ENCODE results near the gene FBXL16. TPM values are rescaled to one million over a fixed set of nuclear protein-coding genes. Genes with fewer than 3 reads are reported as not detected.
A peak's percentile ranks its signal among the peaks of the same experiment; 100 is the strongest.

FBXL16 gene
- total and polyA plus RNA-seq, 3 experiments from 2014 or later, result 7.6 to 16.9 (median 11.1) TPM

GRCh38 chr16:658679-659571, 46.7 kb downstream of the FBXL16 start:
- no peaks in the 10 kb centered on the region for H3K27me3 Mint-ChIP-seq
- H3K36me3 Mint-ChIP-seq, result no peaks in the 10 kb centered on the region
- Histone ChIP-seq H3K36me3 (ENCODE audit: insufficient read depth, low read length) (no peaks in the 10 kb centered on the region), H3K27ac (ENCODE audit: low read depth, low read length) (no peak overlapping the region), H3K27me3 (ENCODE audit: insufficient read depth, low read length, poor library complexity, severe bottlenecking) (no peaks in the 10 kb centered on the region), H3K4me1 (ENCODE audit: insufficient read depth, low read length) (no peaks in the 10 kb centered on the region), H3K9me3 (ENCODE audit: low read length) (no peaks in the 10 kb centered on the region), H3K4me3 (ENCODE audit: low read length) (no peak overlapping the region)
- H3K9me3 Mint-ChIP-seq, result no peaks in the 10 kb centered on the region
- H3K4me3 Mint-ChIP-seq, result no peak overlapping the region
- peaks cover 0 to 2% (median 0%) of the 10 kb centered on the region in 3 donors for H3K4me1 Mint-ChIP-seq
- CTCF ChIA-PET, result interaction anchor here (1.2 kb wide), 1 partner anchor 25 kb away, joined by 3 read pairs; the partner anchor contains the start of gene JMJD8
- POLR2A ChIA-PET, result no interaction called here
- no peak for DNase-seq
- no peak overlapping the region for H3K27ac Mint-ChIP-seq

DNA sequence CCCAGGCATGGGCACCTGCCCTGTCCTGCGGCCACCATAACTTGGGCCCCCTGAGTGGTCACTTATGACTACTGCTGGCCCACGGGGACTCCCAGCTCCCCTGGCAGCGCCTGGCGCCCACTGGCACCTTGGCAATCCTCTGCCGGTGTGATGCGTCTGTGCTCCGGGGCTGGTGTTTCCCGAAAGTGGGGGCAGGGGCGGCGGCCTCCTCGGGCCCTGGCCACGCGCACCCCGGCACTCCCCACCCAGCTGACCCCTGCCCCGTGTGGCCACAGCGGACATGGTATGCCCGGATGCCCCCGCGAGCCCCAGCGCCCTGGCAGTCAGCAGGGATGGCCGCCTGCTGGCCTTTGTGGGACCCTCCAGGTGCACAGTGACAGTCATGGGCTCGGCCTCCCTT, 48.1 kb downstream of the FBXL16 start:
- Mint-ChIP-seq H3K27ac (no peak overlapping the region), H3K36me3 (no peaks in the 10 kb centered on the region), H3K4me3 (no peak overlapping the region), H3K9me3 (no peaks in the 10 kb centered on the region), H3K4me1 (peaks cover 0 to 2% (median 0%) of the 10 kb centered on the region in 3 donors), H3K27me3 (no peaks in the 10 kb centered on the region)
- no peaks in the 10 kb centered on the region for H3K36me3 ChIP-seq (ENCODE audit: insufficient read depth, low read length)
- POLR2A ChIA-PET, result no interaction called here
- H3K27me3 ChIP-seq (ENCODE audit: insufficient read depth, low read length, poor library complexity, severe bottlenecking), result no peaks in the 10 kb centered on the region
- DNase-seq, result no peak
- H3K4me1 ChIP-seq (ENCODE audit: insufficient read depth, low read length), result no peaks in the 10 kb centered on the region
- no peak overlapping the region for H3K27ac ChIP-seq (ENCODE audit: low read depth, low read length)
- no peak overlapping the region for H3K4me3 ChIP-seq (ENCODE audit: low read length)
- CTCF ChIA-PET, result interaction anchor here (0.9 kb wide), 1 partner anchor 10 kb away, joined by 3 read pairs; the partner anchor contains the start of gene RHOT2
- H3K9me3 ChIP-seq (ENCODE audit: low read length), result no peaks in the 10 kb centered on the region

DNA sequence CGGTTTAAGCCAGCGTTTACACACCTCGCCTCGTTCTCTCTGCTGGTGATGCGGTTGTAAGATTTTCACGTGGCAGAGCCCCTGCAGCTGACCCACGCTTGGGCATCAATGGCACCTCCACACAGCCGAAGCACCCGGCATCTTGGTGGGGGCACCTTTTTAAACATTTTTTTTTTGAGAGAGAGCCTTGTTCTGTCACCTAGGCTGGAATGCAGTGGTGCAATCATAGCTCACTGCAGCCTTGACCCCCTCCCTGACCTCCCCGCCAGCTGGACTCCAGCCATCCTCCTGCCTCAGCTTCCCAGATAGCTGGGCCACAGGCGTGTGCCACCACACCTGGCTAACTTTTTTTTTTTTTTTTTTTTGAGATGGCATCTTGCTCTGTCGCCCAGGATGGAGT, 51.6 kb downstream of the FBXL16 start:
- no peaks in the 10 kb centered on the region for H3K27me3 Mint-ChIP-seq
- Histone ChIP-seq H3K4me1 (ENCODE audit: insufficient read depth, low read length) (no peaks in the 10 kb centered on the region), H3K9me3 (ENCODE audit: low read length) (no peaks in the 10 kb centered on the region), H3K4me3 (ENCODE audit: low read length) (no peak overlapping the region), H3K27ac (ENCODE audit: low read depth, low read length) (no peak overlapping the region), H3K36me3 (ENCODE audit: insufficient read depth, low read length) (no peaks in the 10 kb centered on the region), H3K27me3 (ENCODE audit: insufficient read depth, low read length, poor library complexity, severe bottlenecking) (no peaks in the 10 kb centered on the region)
- H3K27ac Mint-ChIP-seq, result no peak overlapping the region
- no peaks in the 10 kb centered on the region for H3K36me3 Mint-ChIP-seq
- H3K4me1 Mint-ChIP-seq, result peaks cover 0 to 6% (median 0%) of the 10 kb centered on the region in 3 donors
- no peak overlapping the region for H3K4me3 Mint-ChIP-seq
- ChIA-PET CTCF (no interaction called here), POLR2A (no interaction called here)
- DNase-seq, result no peak
- H3K9me3 Mint-ChIP-seq, result no peaks in the 10 kb centered on the region

DNA sequence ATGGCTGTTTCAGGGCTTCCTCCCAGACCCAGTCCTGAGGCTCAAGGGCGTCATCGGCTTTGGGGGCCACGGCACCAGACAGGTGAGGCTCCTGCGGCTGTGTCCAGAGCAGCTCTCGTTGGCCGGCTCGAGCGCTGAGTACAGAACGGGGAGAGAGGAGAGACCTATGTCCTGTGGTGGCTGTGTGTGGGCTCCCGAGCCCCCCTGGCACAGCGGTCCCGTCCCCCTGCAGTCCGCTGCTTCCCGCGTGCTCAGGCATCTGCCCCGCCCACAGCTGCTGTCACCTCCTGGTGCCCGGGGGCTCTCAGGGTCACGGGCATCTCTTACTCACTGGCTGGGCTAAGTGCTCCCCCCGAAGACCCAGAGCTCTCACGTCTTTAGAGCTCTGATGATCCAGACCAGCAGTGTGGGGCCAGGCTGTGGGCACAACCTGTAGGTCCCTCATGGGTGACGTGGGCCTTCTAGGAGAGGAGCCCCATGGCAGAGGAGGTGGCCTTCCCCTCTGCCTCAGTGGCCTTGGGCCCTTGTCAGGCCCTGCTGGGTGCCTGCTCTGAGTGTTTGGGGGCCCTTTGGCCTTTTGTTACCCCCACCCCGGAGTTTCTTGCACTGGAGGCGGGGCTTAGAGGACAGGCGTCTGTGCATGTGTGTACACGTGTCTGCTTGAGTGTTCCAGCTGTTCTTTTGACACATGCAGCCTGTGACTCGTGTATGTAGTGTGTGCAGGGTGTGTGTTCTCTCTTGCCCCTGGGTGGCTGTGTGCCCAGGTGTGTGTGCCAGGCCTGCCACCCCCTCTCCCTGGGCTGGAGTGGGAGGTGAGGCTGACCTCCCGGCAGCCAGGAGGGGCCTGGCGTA, 52.9 kb downstream of the FBXL16 start:
- Mint-ChIP-seq H3K27me3 (no peaks in the 10 kb centered on the region), H3K9me3 (no peaks in the 10 kb centered on the region), H3K36me3 (no peaks in the 10 kb centered on the region), H3K4me3 (peak overlapping the region in 1 of 7 donors; percentile 60), H3K4me1 (peaks cover 0 to 15% (median 5%) of the 10 kb centered on the region in 3 donors), H3K27ac (no peak overlapping the region)
- CTCF ChIA-PET, result interaction anchor here (2.0 kb wide), 1 partner anchor 13 kb away, joined by 6 read pairs; no protein-coding TSS in a partner anchor
- Histone ChIP-seq H3K4me3 (ENCODE audit: low read length) (no peak overlapping the region), H3K36me3 (ENCODE audit: insufficient read depth, low read length) (no peaks in the 10 kb centered on the region), H3K4me1 (ENCODE audit: insufficient read depth, low read length) (peaks cover 11% of the 10 kb centered on the region), H3K27ac (ENCODE audit: low read depth, low read length) (no peak overlapping the region), H3K27me3 (ENCODE audit: insufficient read depth, low read length, poor library complexity, severe bottlenecking) (no peaks in the 10 kb centered on the region), H3K9me3 (ENCODE audit: low read length) (no peaks in the 10 kb centered on the region)
- POLR2A ChIA-PET, result no interaction called here
- DNase-seq, result no peak

DNA sequence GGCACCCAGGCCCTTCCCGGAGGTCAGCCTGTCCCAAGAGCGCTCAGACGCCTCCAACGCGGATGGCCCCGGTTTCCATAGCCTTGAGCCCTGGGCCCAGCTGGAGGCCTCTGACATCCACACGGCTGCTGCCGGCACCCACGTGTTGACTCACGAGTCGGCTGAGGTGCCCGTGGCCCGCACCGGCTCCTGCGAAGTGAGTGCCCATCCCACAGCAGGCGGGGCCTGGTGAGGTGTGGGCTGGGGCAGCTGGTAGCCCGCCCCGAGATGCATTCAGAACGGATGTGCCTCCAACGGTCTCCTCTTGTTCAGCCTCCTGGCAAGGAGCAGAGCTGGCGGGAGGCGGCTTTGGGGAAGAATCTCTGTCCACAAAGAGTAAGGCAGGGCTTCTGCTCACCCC, 53.8 kb downstream of the FBXL16 start:
- Mint-ChIP-seq H3K9me3 (no peaks in the 10 kb centered on the region), H3K4me3 (peak overlapping the region in 1 of 7 donors; percentile 52), H3K27ac (no peak overlapping the region), H3K36me3 (no peaks in the 10 kb centered on the region), H3K27me3 (no peaks in the 10 kb centered on the region), H3K4me1 (peaks cover 0 to 19% (median 5%) of the 10 kb centered on the region in 3 donors)
- ChIA-PET POLR2A (no interaction called here), CTCF (interaction anchor here (2.0 kb wide), 1 partner anchor 14 kb away, joined by 6 read pairs; no protein-coding TSS in a partner anchor)
- peaks cover 13% of the 10 kb centered on the region for H3K4me1 ChIP-seq (ENCODE audit: insufficient read depth, low read length)
- H3K36me3 ChIP-seq (ENCODE audit: insufficient read depth, low read length), result no peaks in the 10 kb centered on the region
- H3K27ac ChIP-seq (ENCODE audit: low read depth, low read length), result no peak overlapping the region
- DNase-seq, result no peak
- H3K4me3 ChIP-seq (ENCODE audit: low read length), result no peak overlapping the region
- no peaks in the 10 kb centered on the region for H3K27me3 ChIP-seq (ENCODE audit: insufficient read depth, low read length, poor library complexity, severe bottlenecking)
- no peaks in the 10 kb centered on the region for H3K9me3 ChIP-seq (ENCODE audit: low read length)

DNA sequence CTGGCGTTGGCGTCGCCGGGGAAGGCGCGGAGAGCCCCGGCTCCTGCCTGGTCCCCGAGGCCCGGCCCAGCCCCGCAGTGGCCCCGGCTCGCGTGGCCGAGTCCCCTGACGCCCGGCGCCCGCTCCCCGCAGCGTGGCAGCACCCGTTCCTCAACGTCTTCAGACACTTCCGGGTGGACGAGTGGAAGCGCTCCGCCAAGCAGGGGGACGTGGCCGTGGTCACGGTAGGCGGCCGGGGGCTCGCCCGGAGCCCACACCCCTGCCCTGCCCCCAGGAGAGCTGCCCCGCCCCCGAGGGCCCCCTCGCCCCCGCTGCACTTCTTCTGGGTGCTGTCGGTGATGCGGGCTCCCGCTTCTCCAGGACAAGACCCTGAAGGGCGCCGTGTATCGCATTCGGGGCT, 56.0 kb downstream of the FBXL16 start:
- CTCF ChIA-PET, result interaction anchor here (0.8 to 1.3 kb wide), 3 partner anchors 13 to 31 kb away, joined by 3 to 5 read pairs (median 4); partner anchors contain the start of genes METTL26, RHOT2 and STUB1
- H3K4me1 ChIP-seq (ENCODE audit: insufficient read depth, low read length), result peaks cover 13% of the 10 kb centered on the region
- H3K9me3 Mint-ChIP-seq, result no peaks in the 10 kb centered on the region
- H3K27me3 ChIP-seq (ENCODE audit: insufficient read depth, low read length, poor library complexity, severe bottlenecking), result no peaks in the 10 kb centered on the region
- H3K4me3 ChIP-seq (ENCODE audit: low read length), result peak overlapping the region; percentile 66
- H3K36me3 ChIP-seq (ENCODE audit: insufficient read depth, low read length), result no peaks in the 10 kb centered on the region
- POLR2A ChIA-PET, result interaction anchor here (0.5 to 1.4 kb wide), 6 partner anchors 13 to 65 kb away, joined by 3 to 7 read pairs (median 4); partner anchors contain the start of genes METRN, METTL26, RAB40C and RHOT2
- H3K36me3 Mint-ChIP-seq, result no peaks in the 10 kb centered on the region
- peak overlapping the region; percentile 59 to 85 (median 62) for H3K4me3 Mint-ChIP-seq
- H3K27ac Mint-ChIP-seq, result peak overlapping the region in 1 of 8 donors; percentile 68
- H3K27ac ChIP-seq (ENCODE audit: low read depth, low read length), result no peak overlapping the region
- no peak for DNase-seq
- H3K27me3 Mint-ChIP-seq, result no peaks in the 10 kb centered on the region
- H3K9me3 ChIP-seq (ENCODE audit: low read length), result no peaks in the 10 kb centered on the region
- H3K4me1 Mint-ChIP-seq, result peaks cover 0 to 21% (median 8%) of the 10 kb centered on the region in 3 donors

DNA sequence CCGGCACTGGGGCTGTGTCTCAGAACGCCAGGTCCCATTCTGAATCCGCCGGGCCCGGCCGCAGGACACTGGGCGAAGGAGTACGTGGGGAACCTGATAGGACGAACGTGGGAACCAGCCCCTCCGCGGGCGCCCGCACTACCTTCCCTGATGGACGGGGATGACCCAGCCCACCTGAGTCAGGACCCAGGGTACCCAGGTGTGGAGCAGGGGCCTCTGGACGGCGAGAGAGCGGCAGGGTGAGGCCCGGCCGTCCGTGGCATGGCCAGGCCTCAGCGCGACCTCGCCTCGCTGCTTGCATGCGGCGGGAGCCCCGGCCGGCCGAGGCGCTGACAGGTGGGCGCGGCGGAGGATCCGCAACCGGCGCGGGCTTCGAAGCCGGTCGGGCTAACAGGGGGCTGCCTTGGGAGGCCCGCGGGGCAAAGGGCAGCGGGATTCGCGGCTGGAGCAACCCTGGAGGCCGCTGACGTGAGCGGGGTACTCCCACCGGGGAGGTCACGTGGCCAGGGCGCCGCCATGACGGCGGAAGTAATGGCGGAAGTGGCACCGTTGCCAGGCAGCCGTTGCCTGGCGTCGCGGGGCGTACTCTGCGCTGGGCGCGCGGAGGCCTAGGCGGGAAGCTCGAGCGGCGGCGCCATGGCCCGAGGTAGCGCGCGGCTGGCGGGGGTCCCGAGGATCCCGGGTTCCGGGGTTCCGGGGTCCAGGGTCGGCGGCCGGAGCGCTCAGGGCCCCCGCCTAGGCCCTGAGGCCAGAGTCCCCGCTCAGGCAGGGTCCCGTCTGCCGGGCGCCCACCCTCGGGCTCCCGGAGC, 56.6 kb downstream of the FBXL16 start, which contains the start of gene WDR90:
Gene WDR90 (plus strand): TSS at position 585 of the 809 bp plus-strand sequence. CDS start 52 bp downstream, at position 637.
- peak; percentile 88 to 95 (median 92) for DNase-seq
- Histone ChIP-seq H3K9me3 (ENCODE audit: low read length) (no peaks in the 10 kb centered on the region), H3K4me1 (ENCODE audit: insufficient read depth, low read length) (peaks cover 13% of the 10 kb centered on the region), H3K4me3 (ENCODE audit: low read length) (peak within 1 kb of the TSS; percentile 66), H3K27me3 (ENCODE audit: insufficient read depth, low read length, poor library complexity, severe bottlenecking) (no peaks in the 10 kb centered on the region), H3K27ac (ENCODE audit: low read depth, low read length) (peak within 1 kb of the TSS; percentile 58), H3K36me3 (ENCODE audit: insufficient read depth, low read length) (no peaks in the 10 kb centered on the region)
- H3K9me3 Mint-ChIP-seq, result no peaks in the 10 kb centered on the region
- ChIA-PET POLR2A (interaction anchor here (0.5 to 1.4 kb wide), 6 partner anchors 13 to 66 kb away, joined by 3 to 7 read pairs (median 4); partner anchors contain the start of genes METRN, METTL26, RAB40C and RHOT2), CTCF (interaction anchor here (0.8 to 1.3 kb wide), 4 partner anchors 12 to 32 kb away, joined by 3 to 7 read pairs (median 4); partner anchors contain the start of genes METTL26, RHOT2 and STUB1)
- H3K4me3 Mint-ChIP-seq, result peak within 1 kb of the TSS; percentile 74 to 87 (median 78)
- no peaks in the 10 kb centered on the region for H3K36me3 Mint-ChIP-seq
- H3K27me3 Mint-ChIP-seq, result no peaks in the 10 kb centered on the region
- H3K4me1 Mint-ChIP-seq, result peaks cover 0 to 21% (median 11%) of the 10 kb centered on the region in 3 donors
- H3K27ac Mint-ChIP-seq, result peak within 1 kb of the TSS; percentile 61 to 93 (median 84)

All from CD8-positive, alpha-beta memory T cell (primary cell).